AG09319 (cell line): ENCODE data around the gene ANKRD12.

Source experiments
- DNase-seq: peaks from one replicate; pipeline ENCODE4 v3.0.0-alpha.2; 2010; ENCODE audit warnings: low read depth; ENCODE audit errors: extremely low read depth
- CTCF ChIP-seq: IDR thresholded peaks from 2 replicates; pipeline ENCODE4 v1.5.1; 2011; ENCODE audit warnings: low read depth, mild to moderate bottlenecking, inconsistent platforms, low read length, moderate library complexity

Gene ANKRD12

GRCh38 chr18:9233771-9234440 lies 97.3 kb downstream of the ANKRD12 start:
- no peak for DNase-seq
- TF ChIP-seq CTCF = no peak

- TF ChIP-seq CTCF = no peak
- DNase-seq = no peak
Observed at GRCh38 chr18:9234528-9234927, 97.9 kb downstream of the ANKRD12 start.

GRCh38 chr18:9237981-9238380 lies 101.4 kb downstream of the ANKRD12 start:
- no peak for DNase-seq
- TF ChIP-seq CTCF = no peak

GRCh38 chr18:9239720-9240119 lies 103.1 kb downstream of the ANKRD12 start:
- DNase-seq = no peak
- TF ChIP-seq CTCF = no peak

- DNase-seq = no peak
- no peak for TF ChIP-seq CTCF
Observed at GRCh38 chr18:9240270-9240669, 103.7 kb downstream of the ANKRD12 start.

- TF ChIP-seq CTCF = no peak
- no peak for DNase-seq
Observed at GRCh38 chr18:9243029-9243428, 106.4 kb downstream of the ANKRD12 start.

- no peak for DNase-seq
- TF ChIP-seq CTCF = no peak
Observed at GRCh38 chr18:9244376-9244775, 107.8 kb downstream of the ANKRD12 start.
